ENCODE results near the gene RASGEF1B. TPM values are rescaled to one million over a fixed set of nuclear protein-coding genes. Genes with fewer than 3 reads are reported as not detected.

RASGEF1B gene
- total and polyA plus RNA-seq, 2 experiments from 2014 or later = 29.1 to 53.4 TPM

DNA sequence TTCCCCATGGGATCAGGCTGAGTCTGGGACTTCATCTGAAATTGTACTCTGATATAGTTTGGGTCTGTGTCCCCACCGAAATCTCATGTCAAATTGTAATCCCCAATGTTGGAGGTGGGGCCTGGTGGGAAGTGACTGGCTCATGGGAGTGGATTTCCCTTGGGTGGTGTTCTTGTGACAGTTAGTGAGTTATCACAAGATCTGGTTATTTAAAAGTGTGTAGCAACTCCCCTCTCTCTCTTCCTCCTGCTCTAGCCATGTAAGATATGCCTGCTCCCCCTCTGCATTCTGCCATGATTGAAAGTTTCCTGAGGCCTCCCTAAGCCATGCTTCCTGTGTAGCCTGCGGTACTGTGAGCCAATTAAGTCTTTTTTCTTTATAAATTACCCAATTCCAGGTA lies 61.0 kb downstream of the RASGEF1B start:
- Histone ChIP-seq H3K27ac (no peak overlapping the region), H3K4me3 (no peak overlapping the region), H3K36me3 (replicated peaks; ENCODE audit: insufficient read depth, low read depth) (no peaks in the 10 kb centered on the region), H3K9me2 (replicated peaks; ENCODE audit: insufficient read depth) (no peaks in the 10 kb centered on the region), H4K20me1 (ENCODE audit: insufficient read depth, poor library complexity, severe bottlenecking) (no peaks in the 10 kb centered on the region), H3K27me3 (no peaks in the 10 kb centered on the region), H3K9me3 (ENCODE audit: low read depth) (no peaks in the 10 kb centered on the region), H3K79me2 (no peaks in the 10 kb centered on the region), H3K4me2 (no peak overlapping the region), H3K4me1 (ENCODE audit: insufficient read depth) (no peaks in the 10 kb centered on the region), H2AFZ (no peak overlapping the region)
- 76% methylated on average over 2 of the region's 2 CpGs for WGBS (ENCODE audit: low lambda C conversion rate, missing lambda C conversion rate)
- no peak for DNase-seq (ENCODE audit: low spot score)
- TF ChIP-seq CTCF (IDR thresholded peaks at IDR 0.05; ENCODE audit: poor library complexity) (no peak), EZH2phosphoT487 (IDR thresholded peaks at IDR 0.05; ENCODE audit: low read depth, severe bottlenecking, unreplicated experiment) (no peak), EZH2 (IDR thresholded peaks at IDR 0.05; ENCODE audit: borderline replicate concordance) (no peak)

- Histone ChIP-seq H4K20me1 (ENCODE audit: insufficient read depth, poor library complexity, severe bottlenecking) (no peaks in the 10 kb centered on the region), H3K9me3 (ENCODE audit: low read depth) (no peaks in the 10 kb centered on the region), H3K4me1 (ENCODE audit: insufficient read depth) (no peaks in the 10 kb centered on the region), H2AFZ (no peak overlapping the region), H3K36me3 (replicated peaks; ENCODE audit: insufficient read depth, low read depth) (no peaks in the 10 kb centered on the region), H3K27ac (no peak overlapping the region), H3K9me2 (replicated peaks; ENCODE audit: insufficient read depth) (no peaks in the 10 kb centered on the region), H3K27me3 (no peaks in the 10 kb centered on the region), H3K79me2 (no peaks in the 10 kb centered on the region), H3K4me3 (no peak overlapping the region), H3K4me2 (no peak overlapping the region)
- TF ChIP-seq EZH2phosphoT487 (IDR thresholded peaks at IDR 0.05; ENCODE audit: low read depth, severe bottlenecking, unreplicated experiment) = no peak
- TF ChIP-seq CTCF (IDR thresholded peaks at IDR 0.05; ENCODE audit: poor library complexity) = no peak
- WGBS (ENCODE audit: low lambda C conversion rate, missing lambda C conversion rate) = 91% methylated on average over 4 of the region's 4 CpGs
- no peak for DNase-seq (ENCODE audit: low spot score)
Observed at GRCh38 chr4:81409836-81410235, 61.9 kb downstream of the RASGEF1B start.

DNA sequence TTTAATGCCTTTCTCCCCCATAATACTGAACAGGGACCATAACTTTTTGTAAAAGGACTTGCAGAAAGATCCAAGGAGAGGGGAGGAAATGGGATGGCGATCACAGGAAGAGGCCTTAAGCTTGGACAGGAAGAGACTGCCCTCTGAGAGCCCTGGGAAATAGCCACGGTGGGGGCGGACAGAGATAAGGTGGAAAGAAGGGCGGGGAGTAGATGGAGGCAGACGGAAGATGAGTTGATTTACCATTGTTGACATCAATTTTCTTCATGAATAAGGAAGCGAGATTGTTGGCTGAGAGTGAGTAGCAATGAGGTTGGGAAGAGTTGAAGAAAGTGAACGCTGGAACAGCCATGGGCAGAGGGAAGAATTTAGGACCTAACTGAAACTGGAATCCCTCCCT lies 63.4 kb downstream of the RASGEF1B start:
- H3K4me3 ChIP-seq = no peak overlapping the region

More for the DNA sequence above, 63.4 kb downstream of the RASGEF1B start:
- H3K9me2 ChIP-seq (replicated peaks; ENCODE audit: insufficient read depth) = no peaks in the 10 kb centered on the region
- no peaks in the 10 kb centered on the region for H3K79me2 ChIP-seq
- H3K4me2 ChIP-seq = no peak overlapping the region
- no peaks in the 10 kb centered on the region for H3K27me3 ChIP-seq
- H3K4me1 ChIP-seq (ENCODE audit: insufficient read depth) = no peaks in the 10 kb centered on the region
- TF ChIP-seq EZH2 (IDR thresholded peaks at IDR 0.05; ENCODE audit: borderline replicate concordance) = no peak
- TF ChIP-seq EZH2phosphoT487 (IDR thresholded peaks at IDR 0.05; ENCODE audit: low read depth, severe bottlenecking, unreplicated experiment) = no peak
- TF ChIP-seq CTCF (IDR thresholded peaks at IDR 0.05; ENCODE audit: poor library complexity) = no peak
- 81% methylated on average over 7 of the region's 7 CpGs for WGBS (ENCODE audit: low lambda C conversion rate, missing lambda C conversion rate)
- H3K9me3 ChIP-seq (ENCODE audit: low read depth) = no peaks in the 10 kb centered on the region
- H2AFZ ChIP-seq = no peak overlapping the region
- H3K27ac ChIP-seq = no peak overlapping the region
- H4K20me1 ChIP-seq (ENCODE audit: insufficient read depth, poor library complexity, severe bottlenecking) = no peaks in the 10 kb centered on the region
- H3K36me3 ChIP-seq (replicated peaks; ENCODE audit: insufficient read depth, low read depth) = no peaks in the 10 kb centered on the region
- no peak for DNase-seq (ENCODE audit: low spot score)
